GM11168 (cell line): Measurements from ENCODE around the gene PCDHGB1.
"Not testable (repeated sequence)": the region's sequence is repeated elsewhere in the genome, so short reads cannot be mapped to it uniquely, and the experiment has no call there.

Source experiments
- in situ Hi-C: fragments of 300-500 bp; cut with MboI; formaldehyde crosslinking; loops from one replicate; pipeline ENCODE4 v1.12.0; 2022; ENCODE audit warnings: low sequenced_read_pairs; ENCODE audit not compliant: unreplicated experiment

The PCDHGB1 gene

DNA sequence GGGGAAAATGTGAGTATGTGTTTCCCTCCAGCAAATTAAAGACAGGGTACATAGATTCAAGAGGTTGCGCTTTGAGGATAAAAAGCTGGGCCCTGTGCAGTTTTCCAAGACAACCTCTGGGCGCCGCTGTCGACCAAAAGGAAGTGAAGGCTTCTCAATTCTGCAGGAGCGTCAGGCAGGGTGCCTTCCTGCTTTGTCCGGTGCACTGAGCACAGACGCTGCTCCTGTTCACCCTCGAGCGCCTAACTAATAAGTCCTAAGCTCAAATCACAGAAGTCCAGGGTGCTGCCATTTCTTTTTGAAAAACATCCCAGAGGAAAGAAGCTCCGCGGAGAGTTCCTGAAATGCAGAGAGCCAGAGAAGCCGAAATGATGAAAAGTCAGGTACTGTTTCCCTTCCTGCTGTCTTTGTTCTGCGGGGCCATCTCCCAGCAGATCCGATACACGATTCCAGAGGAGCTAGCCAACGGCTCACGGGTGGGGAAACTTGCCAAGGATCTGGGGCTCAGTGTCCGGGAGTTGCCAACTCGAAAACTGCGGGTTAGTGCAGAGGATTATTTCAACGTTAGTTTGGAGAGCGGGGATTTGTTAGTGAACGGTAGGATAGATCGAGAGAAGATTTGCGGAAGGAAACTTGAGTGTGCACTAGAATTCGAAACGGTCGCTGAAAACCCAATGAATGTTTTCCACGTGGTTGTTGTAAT lies at the start of gene PCDHGB1:
Gene PCDHGB1 (plus strand): TSS at position 183 of the 703 bp plus-strand sequence. CDS start 162 bp downstream, at position 345.
- in situ Hi-C loops: no loop called here

DNA sequence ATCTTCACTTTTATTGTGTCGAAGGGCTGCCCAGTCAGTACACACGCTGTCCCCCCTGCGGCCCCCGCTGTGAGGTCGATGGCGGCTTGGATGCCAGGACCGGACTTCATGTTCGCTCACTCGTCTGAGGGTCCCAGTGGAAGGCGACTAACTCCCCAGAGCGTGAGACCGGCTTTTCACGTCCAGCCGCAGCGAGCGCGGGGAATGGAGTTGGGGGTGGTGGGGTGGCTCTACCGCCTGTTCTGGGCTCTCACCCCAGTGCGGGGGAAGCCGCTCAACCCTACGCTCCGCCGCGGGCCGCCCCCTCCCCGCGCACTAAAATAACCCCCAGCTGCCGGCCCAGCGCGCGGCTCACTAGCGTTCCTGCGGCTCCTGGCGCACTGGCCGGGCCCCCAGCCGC lies 46.1 kb upstream of the PCDHGB1 start, which contains the start of gene SLC25A2:
Gene SLC25A2 (minus strand): TSS at position 294 of the 400 bp plus-strand sequence. CDS start 184 bp downstream, at position 110.
- in situ Hi-C loops: no loop called here

DNA sequence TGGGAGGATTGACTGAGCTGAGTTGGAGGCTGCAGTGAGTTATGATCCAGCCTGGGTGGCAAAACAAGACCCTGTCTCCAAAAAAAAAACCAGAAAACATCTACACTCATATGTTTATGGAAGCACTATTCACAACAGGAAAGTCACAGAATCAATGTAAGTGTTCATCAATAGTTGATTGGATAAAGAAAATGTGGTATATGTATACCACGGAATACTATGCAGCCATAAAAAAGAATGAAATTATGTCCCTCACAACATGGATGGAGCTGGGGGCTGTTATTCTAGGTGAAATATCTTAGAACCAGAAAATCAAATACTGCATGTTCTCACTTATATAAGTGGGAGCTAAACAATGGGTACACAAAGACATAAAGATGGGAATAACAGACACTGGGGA lies 43.3 kb upstream of the PCDHGB1 start:
- in situ Hi-C loops: no loop called here

DNA sequence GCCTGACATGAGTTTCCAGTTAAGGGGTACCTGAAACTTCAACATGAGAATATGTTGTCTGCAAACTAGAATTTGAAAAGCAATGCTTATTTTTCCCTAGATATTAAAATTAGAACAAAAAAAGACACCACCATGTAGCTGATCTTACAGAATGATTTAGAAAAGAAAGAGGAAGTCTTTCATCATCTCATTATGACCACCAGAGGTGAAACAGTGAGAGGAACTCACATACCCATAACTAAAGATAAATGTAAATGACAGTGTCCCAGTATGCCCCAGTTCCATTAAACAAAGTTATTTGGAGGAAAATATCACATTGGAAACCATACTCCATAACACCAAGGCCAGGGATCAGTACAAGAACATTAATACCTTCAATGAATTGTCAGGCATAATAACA lies 36.2 kb upstream of the PCDHGB1 start:
- in situ Hi-C loops: no loop called here

DNA sequence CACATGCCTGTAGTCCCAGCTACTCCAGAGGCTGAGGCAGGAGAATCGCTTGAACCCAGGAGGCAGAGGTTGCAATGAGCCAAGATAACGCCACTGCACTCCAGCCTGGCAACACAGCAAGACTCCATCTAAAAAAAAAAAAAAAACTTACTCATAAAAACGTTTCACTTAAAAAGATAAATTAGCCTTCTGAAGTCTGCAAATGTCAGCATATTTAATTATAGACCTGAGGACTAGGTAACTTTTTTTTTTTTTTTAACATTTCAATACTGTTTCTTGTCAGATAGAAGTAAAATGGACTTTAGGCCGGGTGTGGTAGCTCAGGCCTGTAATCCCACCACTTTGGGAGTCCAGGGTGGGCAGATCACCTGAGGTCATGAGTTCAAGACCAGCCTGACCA lies 32.9 kb upstream of the PCDHGB1 start:
- in situ Hi-C loops: not testable (repeated sequence)

DNA sequence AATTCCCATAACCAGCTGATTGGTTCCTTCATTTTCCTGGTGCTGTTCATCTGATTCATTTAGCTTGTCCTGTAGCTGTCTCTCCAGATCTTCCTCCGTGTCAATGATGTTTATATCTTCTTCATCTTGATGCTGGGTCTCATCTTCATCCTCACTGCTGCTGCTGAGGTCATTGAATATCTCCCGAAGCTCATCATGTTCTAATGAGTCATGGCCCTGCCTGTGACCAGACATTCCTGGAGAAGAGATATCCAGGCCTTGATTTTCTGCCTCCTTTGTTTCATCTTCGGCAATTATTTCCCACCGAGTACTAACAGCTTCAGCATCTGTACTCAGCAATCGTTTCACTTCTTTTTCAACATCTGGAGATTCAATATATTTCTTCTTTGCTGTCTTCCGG lies 30.7 kb upstream of the PCDHGB1 start:
- in situ Hi-C loops: no loop called here

DNA sequence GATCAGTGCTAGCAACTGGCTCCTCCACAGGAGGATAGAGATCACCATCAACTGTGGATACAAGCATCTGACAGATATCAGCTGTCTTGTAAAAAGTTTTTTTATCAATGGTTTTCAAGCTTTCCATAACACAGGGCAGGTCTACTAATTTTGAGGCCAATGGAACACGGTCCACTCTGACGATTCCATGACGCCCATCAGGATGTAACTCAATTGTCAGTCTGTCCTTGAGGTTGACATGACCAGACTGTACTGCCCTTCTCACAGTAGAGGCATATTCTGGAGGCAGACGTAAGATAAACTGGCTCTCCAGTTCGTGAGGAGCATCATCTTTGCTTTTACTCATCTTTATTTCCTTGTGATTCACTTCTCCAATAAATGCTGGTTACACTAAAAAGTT lies 30.2 kb upstream of the PCDHGB1 start:
- in situ Hi-C loops: no loop called here

DNA sequence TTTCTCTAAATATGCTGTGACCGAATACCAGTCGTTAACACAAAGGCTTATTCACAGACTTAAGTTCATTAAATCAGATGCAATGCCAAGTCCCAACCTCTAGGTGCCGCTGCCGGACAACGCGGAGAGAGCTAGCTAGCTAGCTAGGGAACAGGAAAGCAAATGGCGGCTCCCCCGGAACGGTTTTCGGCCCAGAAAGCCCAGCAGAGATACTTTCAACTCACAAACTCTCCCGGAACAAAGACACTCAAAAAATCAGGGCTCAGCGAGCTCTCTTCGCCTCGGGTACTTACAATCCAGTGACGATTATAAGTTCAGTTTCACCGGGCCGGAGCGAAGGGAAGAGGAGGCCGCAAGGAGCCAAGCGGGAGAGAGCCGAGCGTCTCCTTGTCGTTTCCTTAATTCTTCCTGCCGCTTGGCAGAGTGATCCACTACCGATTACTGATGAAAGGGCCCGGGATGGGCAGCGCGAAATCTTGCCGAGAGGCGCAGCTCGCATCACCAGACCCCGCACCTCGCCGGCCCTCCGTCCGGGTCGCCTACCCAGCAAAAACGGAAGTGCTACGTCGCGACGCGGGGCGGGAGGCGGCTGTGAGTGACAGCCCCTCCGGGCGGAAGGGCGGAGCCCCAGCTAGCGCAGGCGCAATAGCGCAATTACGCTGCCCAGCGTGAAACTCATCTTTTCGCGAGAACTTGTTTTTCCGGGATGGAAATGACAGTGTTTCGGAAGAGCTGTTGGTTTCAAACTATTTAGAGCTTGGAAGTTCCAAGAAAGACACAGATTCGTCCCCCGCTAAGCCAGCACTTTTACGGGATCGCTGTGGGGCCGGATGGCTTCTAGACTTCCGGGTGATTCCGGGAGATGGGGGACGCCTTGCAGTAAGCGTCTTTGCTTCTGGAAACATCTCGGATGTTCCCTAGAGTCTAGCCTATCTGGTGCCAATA lies 29.4 kb upstream of the PCDHGB1 start, which contains the start of gene TAF7:
Gene TAF7 (minus strand): TSS at position 560 of the 945 bp plus-strand sequence. CDS start 740 bp downstream, outside the sequence.
- in situ Hi-C loops: no loop called here

DNA sequence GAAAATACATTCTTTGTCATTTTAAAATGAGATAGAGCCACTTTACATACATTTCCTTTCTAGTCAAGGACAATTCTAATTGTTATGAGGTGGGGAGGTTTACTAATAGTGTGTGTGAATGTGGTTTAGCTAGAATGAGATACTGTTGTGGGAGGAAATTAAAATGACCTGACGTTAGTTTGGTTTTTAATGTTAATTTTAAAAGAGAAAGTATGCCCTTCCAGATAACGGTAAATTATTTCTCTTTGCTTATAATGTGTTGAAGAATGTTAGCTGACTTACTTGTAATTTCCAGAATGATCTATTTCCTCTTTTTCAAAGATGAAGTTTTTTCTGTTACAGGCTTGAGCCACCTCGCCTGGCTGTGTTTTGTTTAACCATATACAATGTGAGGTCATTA lies 27.6 kb upstream of the PCDHGB1 start:
- in situ Hi-C loops: no loop called here

DNA sequence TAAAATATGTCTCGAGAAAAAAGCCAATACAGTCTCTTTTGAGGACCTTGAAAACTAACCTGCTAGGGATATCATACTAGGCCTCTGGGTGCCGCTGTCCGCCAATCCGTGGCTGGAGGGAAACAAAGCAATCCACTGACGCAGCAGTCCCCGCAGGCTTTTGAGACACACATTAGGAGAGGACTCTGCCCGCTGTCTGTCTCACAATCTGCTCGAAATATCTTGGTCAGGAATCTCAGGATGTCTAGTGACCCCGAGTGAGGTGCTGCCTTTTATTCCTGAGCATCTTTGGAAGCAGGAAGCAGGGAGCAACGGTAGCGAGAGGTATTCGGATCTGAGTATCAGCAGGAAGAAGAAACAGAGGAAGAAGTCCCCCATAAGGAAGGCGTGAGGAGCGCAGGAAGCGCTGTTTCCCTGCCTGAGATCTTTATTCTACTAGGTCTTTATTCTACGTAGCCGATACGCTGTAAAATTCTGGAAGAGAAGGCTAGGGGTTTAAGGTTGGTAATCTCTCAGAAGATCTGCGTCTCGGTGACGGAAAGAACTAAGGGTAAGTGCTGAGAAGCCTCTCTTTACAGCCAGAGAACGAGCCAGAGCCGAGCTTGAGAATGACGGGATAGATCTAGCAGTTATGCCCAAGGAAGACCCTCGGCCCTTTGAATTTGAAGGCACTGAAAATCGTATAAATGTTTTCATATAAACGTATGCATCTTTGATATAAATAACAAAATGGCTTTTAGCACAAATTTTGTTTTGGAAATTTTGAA lies 23.6 kb upstream of the PCDHGB1 start:
- in situ Hi-C loops: no loop called here

DNA sequence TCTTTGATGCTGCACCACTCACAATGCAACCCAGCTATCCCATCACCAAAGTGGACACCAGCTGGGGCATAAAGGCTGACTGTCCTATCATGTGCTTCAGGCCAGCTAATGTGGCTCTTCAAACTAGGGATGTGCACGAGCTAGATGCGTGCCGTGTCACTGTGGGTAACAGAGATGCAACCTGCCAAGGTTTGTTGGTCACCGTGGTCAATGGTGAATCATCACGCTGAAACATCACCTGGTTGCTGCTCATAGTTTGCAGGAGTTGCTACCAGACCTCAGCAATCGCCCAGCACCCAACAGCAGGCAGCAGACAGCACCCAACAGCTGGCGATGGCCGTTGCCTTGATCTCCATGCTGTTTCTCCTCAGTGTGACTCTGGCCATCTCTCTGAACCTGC lies 21.7 kb upstream of the PCDHGB1 start:
- in situ Hi-C loops: no loop called here

DNA sequence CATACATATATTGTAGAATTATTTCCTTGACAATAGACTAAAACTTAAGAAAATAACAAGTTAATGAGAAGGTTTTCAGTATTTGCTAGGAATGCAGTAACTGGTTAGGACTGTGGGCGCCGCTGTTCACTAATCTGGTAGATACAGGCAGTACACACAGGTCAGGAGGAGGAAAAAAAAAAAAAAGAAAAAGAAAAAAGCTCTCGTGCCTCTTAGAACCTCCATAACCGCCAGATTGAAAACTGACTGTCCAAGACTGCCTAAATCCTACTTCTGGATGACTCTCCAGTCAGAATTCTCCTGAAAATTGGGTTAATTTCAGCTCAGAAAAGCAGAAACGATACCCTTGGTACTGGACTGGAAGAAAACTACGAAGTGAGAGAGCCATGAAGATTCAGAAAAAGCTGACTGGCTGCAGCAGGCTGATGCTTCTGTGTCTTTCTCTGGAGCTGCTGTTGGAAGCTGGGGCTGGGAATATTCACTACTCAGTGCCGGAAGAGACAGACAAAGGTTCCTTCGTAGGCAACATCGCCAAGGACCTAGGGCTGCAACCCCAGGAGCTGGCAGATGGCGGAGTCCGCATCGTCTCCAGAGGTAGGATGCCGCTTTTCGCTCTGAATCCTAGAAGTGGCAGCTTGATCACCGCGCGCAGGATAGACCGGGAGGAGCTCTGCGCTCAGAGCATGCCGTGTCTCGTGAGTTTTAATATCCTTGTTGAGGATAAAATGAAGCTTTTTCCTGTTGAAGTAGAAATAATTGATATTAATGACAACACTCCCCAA lies 19.4 kb upstream of the PCDHGB1 start, which contains the start of gene PCDHGA1:
Gene PCDHGA1 (plus strand): TSS at position 216 of the 782 bp plus-strand sequence.
- in situ Hi-C loops: no loop called here

DNA sequence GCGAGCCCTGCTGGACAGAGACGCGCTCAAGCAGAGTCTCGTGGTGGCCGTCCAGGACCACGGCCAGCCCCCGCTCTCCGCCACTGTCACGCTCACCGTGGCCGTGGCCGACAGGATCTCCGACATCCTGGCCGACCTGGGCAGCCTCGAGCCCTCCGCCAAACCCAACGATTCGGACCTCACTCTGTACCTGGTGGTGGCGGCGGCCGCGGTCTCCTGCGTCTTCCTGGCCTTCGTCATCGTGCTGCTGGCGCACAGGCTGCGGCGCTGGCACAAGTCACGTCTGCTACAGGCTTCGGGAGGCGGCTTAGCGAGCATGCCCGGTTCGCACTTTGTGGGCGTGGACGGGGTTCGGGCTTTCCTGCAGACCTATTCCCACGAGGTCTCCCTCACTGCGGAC lies 17.3 kb upstream of the PCDHGB1 start:
- in situ Hi-C loops: not testable (repeated sequence)

DNA sequence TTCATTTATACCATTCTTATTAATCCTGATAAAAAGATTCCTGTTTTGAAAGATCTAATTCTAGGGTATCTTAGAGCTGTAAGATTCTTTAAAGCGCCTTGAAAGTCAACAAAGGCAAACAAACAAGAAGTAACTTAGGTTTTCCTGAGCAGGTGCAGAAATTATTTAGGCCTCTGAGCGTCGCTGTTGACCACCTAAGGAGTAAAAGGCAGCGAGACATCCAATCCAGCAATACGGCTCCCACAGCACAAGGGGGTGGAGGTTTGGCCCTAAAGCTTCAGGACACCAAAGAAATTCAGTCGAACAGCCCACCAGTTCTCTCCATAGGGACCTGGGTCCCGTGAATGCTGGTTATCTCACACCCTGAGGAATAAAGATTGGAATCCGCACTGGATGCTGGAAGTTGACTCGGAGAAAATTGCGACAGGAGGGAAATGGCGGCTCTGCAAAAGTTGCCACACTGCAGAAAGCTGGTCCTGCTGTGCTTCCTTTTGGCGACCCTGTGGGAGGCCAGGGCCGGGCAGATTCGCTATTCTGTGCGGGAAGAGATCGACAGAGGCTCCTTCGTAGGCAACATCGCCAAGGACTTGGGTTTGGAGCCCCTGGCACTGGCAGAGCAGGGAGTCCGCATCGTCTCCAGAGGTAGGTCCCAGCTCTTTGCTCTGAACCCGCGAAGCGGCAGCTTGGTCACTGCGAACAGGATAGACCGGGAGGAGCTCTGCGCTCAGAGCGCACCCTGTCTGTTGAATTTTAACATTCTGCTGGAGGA lies 11.2 kb upstream of the PCDHGB1 start, which contains the start of gene PCDHGA2:
Gene PCDHGA2 (plus strand): TSS at position 223 of the 769 bp plus-strand sequence.
- in situ Hi-C loops: no loop called here

DNA sequence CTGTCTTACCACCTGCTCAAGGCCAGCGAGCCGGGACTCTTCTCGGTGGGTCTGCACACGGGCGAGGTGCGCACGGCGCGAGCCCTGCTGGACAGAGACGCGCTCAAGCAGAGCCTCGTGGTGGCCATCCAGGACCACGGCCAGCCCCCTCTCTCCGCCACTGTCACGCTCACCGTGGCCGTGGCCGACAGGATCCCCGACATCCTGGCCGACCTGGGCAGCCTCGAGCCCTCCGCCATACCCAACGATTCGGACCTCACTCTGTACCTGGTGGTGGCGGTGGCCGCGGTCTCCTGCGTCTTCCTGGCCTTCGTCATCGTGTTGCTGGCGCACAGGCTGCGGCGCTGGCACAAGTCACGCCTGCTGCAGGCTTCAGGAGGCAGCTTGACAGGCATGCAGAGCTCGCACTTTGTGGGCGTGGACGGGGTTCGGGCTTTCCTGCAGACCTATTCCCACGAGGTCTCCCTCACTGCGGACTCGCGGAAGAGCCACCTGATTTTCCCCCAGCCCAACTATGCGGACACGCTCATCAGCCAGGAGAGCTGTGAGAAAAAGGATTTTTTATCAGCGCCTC lies 9.0 kb upstream of the PCDHGB1 start:
- in situ Hi-C loops: not testable (repeated sequence)

DNA sequence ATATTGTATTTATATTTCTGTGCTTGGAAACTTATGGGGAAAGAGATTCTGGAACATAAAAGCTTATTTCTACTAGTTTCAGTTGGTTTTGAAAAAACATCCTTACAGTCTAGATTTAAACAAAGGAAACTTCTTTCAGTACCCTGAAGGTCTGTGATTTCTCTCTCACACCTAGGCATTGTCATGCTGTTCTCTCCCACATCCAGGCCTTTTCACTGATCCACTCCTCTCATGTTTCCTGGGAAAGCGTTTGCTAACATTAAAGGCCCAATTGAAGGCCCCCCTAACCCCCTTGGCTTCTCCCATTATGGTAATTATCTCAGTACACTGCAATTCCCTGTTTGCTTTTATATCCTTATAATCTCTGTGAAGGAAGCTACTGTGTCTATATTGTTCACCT lies 7.1 kb upstream of the PCDHGB1 start:
- in situ Hi-C loops: no loop called here

DNA sequence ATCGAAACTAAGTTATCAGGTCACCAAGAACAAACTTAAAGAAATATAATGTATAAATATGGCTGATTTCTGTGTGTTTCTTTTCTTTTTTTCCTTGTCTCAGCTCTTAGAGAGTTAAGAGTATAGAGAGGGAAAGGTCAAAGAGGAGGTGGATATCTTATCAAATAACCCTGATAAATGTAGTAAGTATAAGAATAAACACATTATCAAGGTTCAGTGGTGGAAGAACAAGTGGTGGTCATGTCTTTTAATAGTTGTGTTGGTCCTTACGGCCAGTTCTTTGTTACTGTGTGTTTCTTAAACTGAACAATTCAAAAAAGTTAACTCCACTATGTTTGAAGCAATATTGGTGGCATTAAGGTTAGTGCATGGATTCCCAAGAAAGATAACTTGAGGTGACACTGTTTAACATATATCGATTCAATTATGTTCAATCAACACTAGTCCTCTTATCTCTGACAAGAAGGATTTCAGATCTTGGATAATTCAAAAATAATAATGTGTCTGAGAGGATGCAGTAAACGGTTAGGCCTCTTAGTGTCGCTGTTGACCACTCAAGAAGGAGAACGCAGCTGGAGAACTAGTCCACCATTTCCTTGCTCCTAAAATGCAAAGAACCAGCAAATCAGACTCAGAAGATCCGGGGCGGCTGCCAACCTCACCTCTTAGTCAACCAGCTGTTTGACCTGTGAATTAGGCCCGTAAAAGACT lies 6.5 kb upstream of the PCDHGB1 start, which contains the start of gene PCDHGA3:
Gene PCDHGA3 (plus strand): TSS at position 588 of the 711 bp plus-strand sequence. CDS start 205 bp downstream, outside the sequence.
- in situ Hi-C loops: no loop called here
